HL-60 (cell line): ENCODE results near the gene TAAR8.

Experiments used
- DNase-seq, 2 experiments: peaks; one replicate each; pipeline ENCODE4 v3.0.0-alpha.2; 2010 to 2020; ENCODE audit warnings: low read depth in 1 of 2, low spot score in 1 of 2
- H3K27ac ChIP-seq: fragments of 250-450 bp; sonication (Bioruptor Pico); replicated peaks from 2 replicates; pipeline ENCODE4 v1.5.1; 2020; ENCODE audit warnings: mild to moderate bottlenecking, moderate library complexity
- H3K27me3 ChIP-seq: fragments of 250-450 bp; sonication (Bioruptor Pico); 2 replicates; pipeline ENCODE4 v1.5.1; 2021; ENCODE audit warnings: mild to moderate bottlenecking, moderate library complexity; ENCODE audit not compliant: insufficient read depth, poor library complexity, severe bottlenecking
- H3K4me3 ChIP-seq: replicated peaks from 2 replicates; pipeline ENCODE4 v1.5.1; 2011; ENCODE audit warnings: mild to moderate bottlenecking, control low read depth, low read length; ENCODE audit not compliant: insufficient read depth
- GABPA ChIP-seq: IDR thresholded peaks from 2 replicates; pipeline ENCODE4 v1.6.1; 2012; ENCODE audit warnings: low read depth
- POLR2AphosphoS5 ChIP-seq: IDR thresholded peaks from 2 replicates; pipeline ENCODE4 v1.6.1; 2012; ENCODE audit warnings: low read depth
- SPI1 ChIP-seq: IDR thresholded peaks from 2 replicates; pipeline ENCODE4 v1.6.1; 2012; ENCODE audit warnings: low read depth, mild to moderate bottlenecking, borderline replicate concordance
- TF ChIP-seq, protein P1 (sequence below): IDR thresholded peaks from 2 replicates; pipeline ENCODE4 v1.6.1; 2012; ENCODE audit warnings: low read depth; ENCODE audit not compliant: insufficient replicate concordance
- TF ChIP-seq, protein P2 (sequence below): IDR thresholded peaks from one replicate; pipeline ENCODE4 v1.5.1; 2011; ENCODE audit warnings: low read length, control low read depth, inconsistent platforms; ENCODE audit not compliant: insufficient read depth

Gene TAAR8

DNA sequence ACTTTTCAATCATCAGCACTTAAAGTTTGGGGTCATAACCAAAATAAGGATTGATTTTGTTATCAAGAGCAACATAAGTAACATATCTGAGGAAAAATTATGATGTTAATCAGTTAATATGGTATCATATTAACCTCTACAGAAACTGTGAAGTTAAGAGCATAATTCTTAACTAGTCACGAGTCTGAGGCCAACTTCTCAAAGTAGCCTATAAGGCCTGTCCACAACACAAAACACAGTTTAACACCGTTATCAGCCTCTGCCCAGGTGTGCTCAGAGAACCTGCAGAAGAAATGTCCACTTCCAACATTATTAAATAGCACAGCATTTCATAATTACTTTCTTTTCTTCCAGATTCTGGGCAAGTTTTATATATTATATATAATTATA, 40.6 kb upstream of the TAAR8 start:
- no peaks in the 10 kb centered on the region for H3K27me3 ChIP-seq
- peak overlapping the region; percentile 82 for H3K27ac ChIP-seq
- no peak for DNase-seq
- peak overlapping the region; percentile 94 for H3K4me3 ChIP-seq
- TF ChIP-seq, protein P1, sequence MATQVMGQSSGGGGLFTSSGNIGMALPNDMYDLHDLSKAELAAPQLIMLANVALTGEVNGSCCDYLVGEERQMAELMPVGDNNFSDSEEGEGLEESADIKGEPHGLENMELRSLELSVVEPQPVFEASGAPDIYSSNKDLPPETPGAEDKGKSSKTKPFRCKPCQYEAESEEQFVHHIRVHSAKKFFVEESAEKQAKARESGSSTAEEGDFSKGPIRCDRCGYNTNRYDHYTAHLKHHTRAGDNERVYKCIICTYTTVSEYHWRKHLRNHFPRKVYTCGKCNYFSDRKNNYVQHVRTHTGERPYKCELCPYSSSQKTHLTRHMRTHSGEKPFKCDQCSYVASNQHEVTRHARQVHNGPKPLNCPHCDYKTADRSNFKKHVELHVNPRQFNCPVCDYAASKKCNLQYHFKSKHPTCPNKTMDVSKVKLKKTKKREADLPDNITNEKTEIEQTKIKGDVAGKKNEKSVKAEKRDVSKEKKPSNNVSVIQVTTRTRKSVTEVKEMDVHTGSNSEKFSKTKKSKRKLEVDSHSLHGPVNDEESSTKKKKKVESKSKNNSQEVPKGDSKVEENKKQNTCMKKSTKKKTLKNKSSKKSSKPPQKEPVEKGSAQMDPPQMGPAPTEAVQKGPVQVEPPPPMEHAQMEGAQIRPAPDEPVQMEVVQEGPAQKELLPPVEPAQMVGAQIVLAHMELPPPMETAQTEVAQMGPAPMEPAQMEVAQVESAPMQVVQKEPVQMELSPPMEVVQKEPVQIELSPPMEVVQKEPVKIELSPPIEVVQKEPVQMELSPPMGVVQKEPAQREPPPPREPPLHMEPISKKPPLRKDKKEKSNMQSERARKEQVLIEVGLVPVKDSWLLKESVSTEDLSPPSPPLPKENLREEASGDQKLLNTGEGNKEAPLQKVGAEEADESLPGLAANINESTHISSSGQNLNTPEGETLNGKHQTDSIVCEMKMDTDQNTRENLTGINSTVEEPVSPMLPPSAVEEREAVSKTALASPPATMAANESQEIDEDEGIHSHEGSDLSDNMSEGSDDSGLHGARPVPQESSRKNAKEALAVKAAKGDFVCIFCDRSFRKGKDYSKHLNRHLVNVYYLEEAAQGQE = no peak
- TF ChIP-seq, protein P2, sequence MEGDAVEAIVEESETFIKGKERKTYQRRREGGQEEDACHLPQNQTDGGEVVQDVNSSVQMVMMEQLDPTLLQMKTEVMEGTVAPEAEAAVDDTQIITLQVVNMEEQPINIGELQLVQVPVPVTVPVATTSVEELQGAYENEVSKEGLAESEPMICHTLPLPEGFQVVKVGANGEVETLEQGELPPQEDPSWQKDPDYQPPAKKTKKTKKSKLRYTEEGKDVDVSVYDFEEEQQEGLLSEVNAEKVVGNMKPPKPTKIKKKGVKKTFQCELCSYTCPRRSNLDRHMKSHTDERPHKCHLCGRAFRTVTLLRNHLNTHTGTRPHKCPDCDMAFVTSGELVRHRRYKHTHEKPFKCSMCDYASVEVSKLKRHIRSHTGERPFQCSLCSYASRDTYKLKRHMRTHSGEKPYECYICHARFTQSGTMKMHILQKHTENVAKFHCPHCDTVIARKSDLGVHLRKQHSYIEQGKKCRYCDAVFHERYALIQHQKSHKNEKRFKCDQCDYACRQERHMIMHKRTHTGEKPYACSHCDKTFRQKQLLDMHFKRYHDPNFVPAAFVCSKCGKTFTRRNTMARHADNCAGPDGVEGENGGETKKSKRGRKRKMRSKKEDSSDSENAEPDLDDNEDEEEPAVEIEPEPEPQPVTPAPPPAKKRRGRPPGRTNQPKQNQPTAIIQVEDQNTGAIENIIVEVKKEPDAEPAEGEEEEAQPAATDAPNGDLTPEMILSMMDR = no peak
- TF ChIP-seq GABPA (no peak), SPI1 (no peak), POLR2AphosphoS5 (no peak)

DNA sequence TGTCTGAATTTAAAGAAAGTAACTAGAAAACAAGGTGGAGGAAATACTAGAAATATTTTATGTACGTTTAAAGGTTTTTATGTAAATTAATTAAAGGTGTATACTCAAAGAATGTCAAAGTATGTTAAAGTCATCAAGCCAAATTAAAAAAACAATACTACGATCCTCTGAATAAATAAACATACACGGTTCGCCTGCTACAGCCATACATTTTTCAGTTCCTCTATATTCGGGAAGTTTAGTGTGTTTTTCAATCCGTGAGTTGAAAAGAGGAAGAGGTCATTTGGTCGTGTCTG, 40.2 kb upstream of the TAAR8 start:
- DNase-seq = no peak
- no peaks in the 10 kb centered on the region for H3K27me3 ChIP-seq
- H3K4me3 ChIP-seq = peak overlapping the region; percentile 94
- TF ChIP-seq POLR2AphosphoS5 = no peak
- peak; percentile 99 for TF ChIP-seq SPI1
- H3K27ac ChIP-seq = peak overlapping the region; percentile 82

DNA sequence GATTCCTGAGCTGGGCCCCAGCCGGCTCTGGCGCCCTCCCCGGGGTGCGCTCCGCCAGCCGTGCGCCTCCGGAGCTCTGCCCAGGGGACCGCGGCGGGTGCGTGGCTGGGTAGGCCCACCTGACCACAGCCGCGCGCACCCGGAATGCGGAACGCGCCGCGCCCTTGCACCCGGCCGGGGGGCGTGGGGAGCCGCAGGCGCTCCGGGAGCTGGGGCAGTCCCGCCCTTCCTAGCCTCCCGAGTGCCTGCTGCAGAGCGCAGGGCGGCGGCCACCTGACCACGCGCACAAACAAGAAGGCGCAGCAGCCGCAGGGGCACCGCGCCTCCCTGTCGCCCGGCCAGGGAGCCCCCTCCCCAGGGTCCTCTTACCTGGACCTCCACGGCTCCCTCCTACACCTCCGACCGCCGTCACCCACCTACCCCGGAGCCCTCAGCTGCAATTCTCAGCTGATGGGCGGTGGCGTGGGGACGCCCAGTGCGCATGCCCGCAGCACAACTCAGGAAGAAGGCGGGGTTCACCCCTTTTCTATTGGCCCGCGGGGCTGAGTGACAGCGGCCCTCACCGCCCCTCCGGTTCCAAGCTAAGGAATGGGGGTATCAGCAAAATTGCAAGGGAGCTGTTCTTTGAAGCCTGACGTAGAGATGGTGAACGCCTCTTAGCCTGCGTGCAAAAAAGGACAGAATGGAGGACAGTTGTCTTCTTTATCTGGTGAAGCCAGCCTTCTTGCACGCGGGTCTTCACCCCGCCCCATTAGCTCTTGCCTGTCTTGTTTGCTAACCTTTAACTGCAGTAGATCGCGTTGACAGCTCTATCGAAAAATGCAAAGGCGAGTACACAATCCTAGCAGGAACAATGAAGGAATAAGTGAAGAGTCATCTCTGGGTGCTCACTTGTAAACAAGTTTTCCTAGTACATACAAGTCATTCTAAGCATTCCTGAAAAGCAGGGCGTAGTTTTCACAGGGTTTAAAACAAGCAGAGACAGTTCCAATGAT, 39.5 kb upstream of the TAAR8 start, which contains the start of gene STX7:
Gene STX7, minus strand, starts transcription at position 479 of the 995 bp plus-strand sequence. CDS start 9,586 bp downstream, outside the sequence.
- Histone ChIP-seq H3K27me3 (no peaks in the 10 kb centered on the region), H3K4me3 (peak within 1 kb of the TSS; percentile 94), H3K27ac (peak within 1 kb of the TSS; percentile 82)
- TF ChIP-seq, protein P1 = peak; percentile 47
- TF ChIP-seq GABPA (no peak), POLR2AphosphoS5 (peak; percentile 34; the same call in 1 of the 2 replicates)
- peak; percentile 52 to 89 for DNase-seq

DNA sequence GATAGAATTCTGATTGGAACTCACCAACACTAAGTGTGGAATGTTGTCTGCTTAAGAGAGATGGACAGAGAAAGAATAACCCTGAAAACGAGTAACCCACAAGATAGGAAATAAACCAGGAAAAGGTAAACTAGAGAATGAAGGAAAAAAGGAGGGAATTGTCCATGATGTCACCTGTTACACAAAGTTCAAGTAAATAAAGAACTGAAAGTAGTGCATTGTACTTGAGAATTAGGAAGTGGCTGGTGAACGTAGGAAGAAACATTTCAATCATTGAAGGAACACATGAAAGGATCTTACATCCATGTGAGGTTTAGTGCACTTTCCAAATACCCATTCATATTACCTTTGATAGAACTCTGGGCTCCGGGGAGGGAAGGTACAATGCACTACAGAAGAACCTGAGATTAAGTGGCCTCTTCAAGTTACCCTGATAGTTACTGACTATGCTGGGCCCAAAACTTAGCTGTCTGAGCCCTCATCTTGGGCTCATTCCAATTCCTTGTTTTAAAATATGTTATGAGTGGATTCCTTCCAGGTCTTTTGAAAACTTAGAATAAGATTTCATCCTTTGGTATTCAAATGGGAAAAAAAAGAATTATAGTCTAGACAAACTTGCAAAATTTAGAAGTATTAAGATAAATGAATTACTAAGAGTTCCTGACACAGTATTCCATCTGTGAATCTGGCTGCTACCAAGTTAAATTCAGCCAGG, 38.5 kb upstream of the TAAR8 start:
- no peak overlapping the region for H3K4me3 ChIP-seq
- H3K27ac ChIP-seq = no peak overlapping the region
- TF ChIP-seq POLR2AphosphoS5 (no peak), SPI1 (peak; percentile 8; the same call in 1 of the 2 replicates)
- no peak for DNase-seq
- no peaks in the 10 kb centered on the region for H3K27me3 ChIP-seq

DNA sequence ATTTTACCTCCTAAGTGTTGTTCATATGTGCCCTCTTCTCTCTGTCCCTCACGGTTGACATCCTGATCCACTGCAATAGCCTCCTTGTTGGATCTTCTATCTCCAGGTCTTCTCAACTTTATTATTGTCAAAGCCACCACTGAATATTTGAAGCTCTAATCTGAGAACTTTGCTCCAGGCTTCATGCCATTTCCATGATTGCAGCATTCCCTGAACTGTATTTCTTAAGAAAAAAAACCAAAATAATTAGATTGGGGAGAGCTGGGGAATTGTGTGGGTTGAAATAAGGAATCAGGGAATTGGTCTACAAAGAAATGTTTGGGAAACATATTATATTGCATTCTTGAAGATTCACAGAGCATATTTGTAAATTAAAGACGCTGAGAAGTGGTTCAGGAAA, 37.1 kb upstream of the TAAR8 start:
- DNase-seq = no peak
- H3K27ac ChIP-seq = no peak overlapping the region
- no peaks in the 10 kb centered on the region for H3K27me3 ChIP-seq
- TF ChIP-seq, protein P2 = no peak
- TF ChIP-seq GABPA (no peak), SPI1 (no peak)
- TF ChIP-seq, protein P1 = no peak
- H3K4me3 ChIP-seq = no peak overlapping the region
